H9 (cell line): ENCODE results near the gene ITPKC. TPM values are rescaled to one million over a fixed set of nuclear protein-coding genes. Genes with fewer than 3 reads are reported as not detected.
"Not testable (repeated sequence)": the region's sequence is repeated elsewhere in the genome, so short reads cannot be mapped to it uniquely, and the experiment has no call there.

Experiments used
- DNase-seq: peaks from one replicate; pipeline ENCODE4 v3.0.0-alpha.2; 2017
- H2AFZ ChIP-seq: one replicate; pipeline ENCODE4 v1.6.1; 2013; ENCODE audit warnings: mild to moderate bottlenecking, low read length, control low read depth, moderate library complexity
- H2AK5ac ChIP-seq: 2 replicates; pipeline ENCODE4 v1.6.1; 2013; ENCODE audit warnings: low read length, control low read depth, mixed read lengths; ENCODE audit not compliant: insufficient read length
- H2BK120ac ChIP-seq: one replicate; pipeline ENCODE4 v1.6.1; 2013; ENCODE audit warnings: low read depth, mild to moderate bottlenecking, low read length, control low read depth, inconsistent platforms; ENCODE audit not compliant: poor library complexity, severe bottlenecking
- H2BK12ac ChIP-seq: 2 replicates; pipeline ENCODE4 v1.6.1; 2013; ENCODE audit warnings: low read length, control low read depth, mixed read lengths, low read depth; ENCODE audit not compliant: insufficient read length
- H2BK15ac ChIP-seq: 2 replicates; pipeline ENCODE4 v1.6.1; 2013; ENCODE audit warnings: low read depth, low read length, control low read depth
- H2BK20ac ChIP-seq: one replicate; pipeline ENCODE4 v1.6.1; 2013; ENCODE audit warnings: low read depth, mild to moderate bottlenecking, low read length, control low read depth, inconsistent platforms; ENCODE audit not compliant: poor library complexity, severe bottlenecking
- H2BK5ac ChIP-seq: 2 replicates; pipeline ENCODE4 v1.6.1; 2013; ENCODE audit warnings: low read length, control low read depth, mixed read lengths; ENCODE audit not compliant: insufficient read length
- H3K14ac ChIP-seq: 2 replicates; pipeline ENCODE4 v1.6.1; 2013; ENCODE audit warnings: low read length, control low read depth; ENCODE audit not compliant: insufficient read depth
- H3K18ac ChIP-seq: 2 replicates; pipeline ENCODE4 v1.6.1; 2013; ENCODE audit warnings: low read depth, mild to moderate bottlenecking, mixed read lengths, low read length, control low read depth; ENCODE audit not compliant: insufficient read length
- H3K23ac ChIP-seq: 2 replicates; pipeline ENCODE4 v1.6.1; 2013; ENCODE audit warnings: low read length, control low read depth, mixed read lengths, low read depth; ENCODE audit not compliant: insufficient read length
- H3K23me2 ChIP-seq: 2 replicates; pipeline ENCODE4 v1.6.1; 2013; ENCODE audit warnings: low read depth, mild to moderate bottlenecking, mixed read lengths, low read length, control low read depth; ENCODE audit not compliant: insufficient read length, poor library complexity, severe bottlenecking
- H3K27ac ChIP-seq: 2 replicates; pipeline ENCODE4 v1.5.1; 2013; ENCODE audit warnings: low read length, control low read depth, mixed read lengths, low read depth; ENCODE audit not compliant: insufficient read length
- H3K27me3 ChIP-seq: 2 replicates; pipeline ENCODE4 v1.6.1; 2013; ENCODE audit warnings: low read length, control low read depth, inconsistent platforms; ENCODE audit not compliant: insufficient read depth
- H3K4ac ChIP-seq: 2 replicates; pipeline ENCODE4 v1.6.1; 2013; ENCODE audit warnings: low read depth, mild to moderate bottlenecking, control low read depth, inconsistent platforms, low read length, moderate library complexity
- H3K4me1 ChIP-seq: 2 replicates; pipeline ENCODE4 v1.6.1; 2013; ENCODE audit warnings: low read length, control low read depth, inconsistent platforms; ENCODE audit not compliant: insufficient read depth
- H3K4me2 ChIP-seq: 2 replicates; pipeline ENCODE4 v1.6.1; 2013; ENCODE audit warnings: low read length, control low read depth, mixed read lengths; ENCODE audit not compliant: insufficient read length, insufficient read depth
- H3K56ac ChIP-seq: 2 replicates; pipeline ENCODE4 v1.6.1; 2013; ENCODE audit warnings: low read depth, mild to moderate bottlenecking, mixed read lengths, low read length, control low read depth; ENCODE audit not compliant: insufficient read length
- H3K79me1 ChIP-seq: 2 replicates; pipeline ENCODE4 v1.6.1; 2013; ENCODE audit warnings: low read depth, mild to moderate bottlenecking, moderate library complexity, low read length, control low read depth, inconsistent platforms; ENCODE audit not compliant: insufficient read depth, poor library complexity, severe bottlenecking
- H3K79me2 ChIP-seq: 2 replicates; pipeline ENCODE4 v1.6.1; 2013; ENCODE audit warnings: low read length, control low read depth, inconsistent platforms; ENCODE audit not compliant: insufficient read depth
- H3K9ac ChIP-seq: 2 replicates; pipeline ENCODE4 v1.6.1; 2013; ENCODE audit warnings: low read length, control low read depth, mixed read lengths; ENCODE audit not compliant: insufficient read length; ENCODE audit errors: extremely low read depth
- H3K9me3 ChIP-seq: one replicate; pipeline ENCODE4 v1.6.1; 2013; ENCODE audit warnings: low read depth, low read length, inconsistent platforms; ENCODE audit not compliant: control insufficient read depth
- H3T11ph ChIP-seq: one replicate; pipeline ENCODE4 v1.6.1; 2013; ENCODE audit warnings: mild to moderate bottlenecking, low read length, control low read depth, inconsistent platforms
- H4K20me1 ChIP-seq: one replicate; pipeline ENCODE4 v1.6.1; 2013; ENCODE audit not compliant: control insufficient read depth, insufficient read length, insufficient read depth
- H4K5ac ChIP-seq: 2 replicates; pipeline ENCODE4 v1.6.1; 2013; ENCODE audit warnings: low read depth, mild to moderate bottlenecking, mixed read lengths, low read length, control low read depth; ENCODE audit not compliant: insufficient read length
- H4K8ac ChIP-seq: replicated peaks from 2 replicates; pipeline ENCODE4 v1.6.1; 2013; ENCODE audit warnings: low read length, control low read depth, mixed read lengths, low read depth; ENCODE audit not compliant: insufficient read length
- H4K91ac ChIP-seq: 2 replicates; pipeline ENCODE4 v1.6.1; 2013; ENCODE audit warnings: low read depth, mild to moderate bottlenecking, moderate library complexity, mixed read lengths, low read length, control low read depth; ENCODE audit not compliant: insufficient read length
- H3K27ac Mint-ChIP-seq, 3 experiments: 2 replicates in 2 of 3; 3 replicates in 1 of 3; pipeline ENCODE4 v1.8.0; 2020 to 2021; ENCODE audit warnings: mixed read lengths in 3 of 3, mild to moderate bottlenecking in 1 of 3, moderate library complexity in 1 of 3
- H3K27me3 Mint-ChIP-seq: 2 replicates; pipeline ENCODE4 v1.8.0; 2021; ENCODE audit warnings: low read depth, mild to moderate bottlenecking, moderate library complexity, mixed read lengths
- H3K36me3 Mint-ChIP-seq, 3 experiments: 2 replicates in 2 of 3; 3 replicates in 1 of 3; pipeline ENCODE4 v1.8.0; 2020 to 2021; ENCODE audit warnings: low read depth in 3 of 3, mixed read lengths in 3 of 3; ENCODE audit not compliant: insufficient read depth in 1 of 3
- H3K4me1 Mint-ChIP-seq, 2 experiments: 2 replicates each; pipeline ENCODE4 v1.8.0; 2020; ENCODE audit warnings: mixed read lengths in 2 of 2
- H3K4me3 Mint-ChIP-seq, 2 experiments: 2 replicates in 1 of 2; 3 replicates in 1 of 2; pipeline ENCODE4 v1.8.0; 2020 to 2021; ENCODE audit warnings: mild to moderate bottlenecking in 2 of 2, mixed read lengths in 2 of 2, moderate library complexity in 1 of 2
- H3K9me3 Mint-ChIP-seq, 2 experiments: 2 replicates in 1 of 2; 3 replicates in 1 of 2; pipeline ENCODE4 v1.8.0; 2020; ENCODE audit warnings: mild to moderate bottlenecking in 2 of 2, mixed read lengths in 2 of 2, moderate library complexity in 1 of 2
- WGBS: extraction: QIAGEN DNeasy Blood & Tissue Kit; methylation state at CpG from one replicate; pipeline ENCODE4 v1.1.7; 2013; ENCODE audit warnings: missing lambda C conversion rate, low lambda C conversion rate, mixed read lengths; ENCODE audit not compliant: insufficient read length; ENCODE audit errors: extremely low coverage; 5-methylcytosine and 5-hydroxymethylcytosine counted together
- total RNA-seq: library from RNA; stranded (reverse); gene quantifications from 2 replicates; pipeline ENCODE4 v1.2.1, GENCODE V29; 2021
- TF ChIP-seq, protein P1 (sequence below): fragments of 200-600 bp; sonication (generic); conservative IDR thresholded peaks from 3 replicates; pipeline ENCODE4 v1.8.0; 2021; ENCODE audit warnings: antibody characterized with exemption, mild to moderate bottlenecking

ITPKC gene
- total RNA-seq, 1 experiment from 2014 or later = 11.2 TPM

DNA sequence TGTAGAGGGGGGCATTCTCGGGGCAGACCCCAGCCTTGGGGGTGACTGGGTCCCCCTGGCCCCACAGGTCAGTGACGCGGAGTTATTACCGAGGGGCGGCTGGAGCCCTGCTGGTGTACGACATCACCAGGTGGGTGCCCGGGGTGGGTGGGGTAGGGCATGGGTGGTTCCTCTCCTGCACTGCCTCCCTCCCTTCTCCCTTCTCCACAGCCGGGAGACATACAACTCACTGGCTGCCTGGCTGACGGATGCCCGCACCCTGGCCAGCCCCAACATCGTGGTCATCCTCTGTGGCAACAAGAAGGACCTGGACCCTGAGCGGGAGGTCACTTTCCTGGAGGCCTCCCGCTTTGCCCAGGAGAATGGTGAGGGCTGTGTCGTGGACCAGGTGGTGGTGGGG is 66.8 kb downstream of the ITPKC start:
- no peak overlapping the region for H3K4me3 Mint-ChIP-seq
- no peaks in the 10 kb centered on the region for H3K27me3 Mint-ChIP-seq
- Histone ChIP-seq H3K18ac (no peak overlapping the region), H3K4me2 (no peak overlapping the region), H3K27me3 (no peaks in the 10 kb centered on the region), H3K79me2 (no peaks in the 10 kb centered on the region), H2AK5ac (no peak overlapping the region), H3T11ph (no peak overlapping the region), H3K14ac (no peak overlapping the region), H2BK15ac (no peak overlapping the region), H2BK20ac (no peak overlapping the region), H4K20me1 (no peaks in the 10 kb centered on the region), H3K79me1 (no peaks in the 10 kb centered on the region), H3K4me1 (no peaks in the 10 kb centered on the region), H3K23ac (no peak overlapping the region), H3K9me3 (no peaks in the 10 kb centered on the region), H2AFZ (no peak overlapping the region), H4K5ac (no peak overlapping the region), H3K56ac (no peak overlapping the region), H3K9ac (no peak overlapping the region), H3K4ac (no peak overlapping the region), H2BK12ac (no peak overlapping the region), H3K27ac (no peak overlapping the region), H2BK5ac (no peak overlapping the region), H4K91ac (no peak overlapping the region), H4K8ac (no peak overlapping the region), H3K23me2 (no peaks in the 10 kb centered on the region), H2BK120ac (no peak overlapping the region)
- peaks cover 16 to 18% of the 10 kb centered on the region in 2 experiments for H3K4me1 Mint-ChIP-seq
- H3K27ac Mint-ChIP-seq = no peak overlapping the region
- no peaks in the 10 kb centered on the region for H3K9me3 Mint-ChIP-seq
- no peak for DNase-seq
- TF ChIP-seq, protein P1, sequence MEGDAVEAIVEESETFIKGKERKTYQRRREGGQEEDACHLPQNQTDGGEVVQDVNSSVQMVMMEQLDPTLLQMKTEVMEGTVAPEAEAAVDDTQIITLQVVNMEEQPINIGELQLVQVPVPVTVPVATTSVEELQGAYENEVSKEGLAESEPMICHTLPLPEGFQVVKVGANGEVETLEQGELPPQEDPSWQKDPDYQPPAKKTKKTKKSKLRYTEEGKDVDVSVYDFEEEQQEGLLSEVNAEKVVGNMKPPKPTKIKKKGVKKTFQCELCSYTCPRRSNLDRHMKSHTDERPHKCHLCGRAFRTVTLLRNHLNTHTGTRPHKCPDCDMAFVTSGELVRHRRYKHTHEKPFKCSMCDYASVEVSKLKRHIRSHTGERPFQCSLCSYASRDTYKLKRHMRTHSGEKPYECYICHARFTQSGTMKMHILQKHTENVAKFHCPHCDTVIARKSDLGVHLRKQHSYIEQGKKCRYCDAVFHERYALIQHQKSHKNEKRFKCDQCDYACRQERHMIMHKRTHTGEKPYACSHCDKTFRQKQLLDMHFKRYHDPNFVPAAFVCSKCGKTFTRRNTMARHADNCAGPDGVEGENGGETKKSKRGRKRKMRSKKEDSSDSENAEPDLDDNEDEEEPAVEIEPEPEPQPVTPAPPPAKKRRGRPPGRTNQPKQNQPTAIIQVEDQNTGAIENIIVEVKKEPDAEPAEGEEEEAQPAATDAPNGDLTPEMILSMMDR = no peak
- H3K36me3 Mint-ChIP-seq = peaks cover 2 to 16% (median 11%) of the 10 kb centered on the region in 3 experiments; a peak in 6 of 7 replicates
- WGBS = no CpG with 5 or more reads among the region's 14 CpGs

DNA sequence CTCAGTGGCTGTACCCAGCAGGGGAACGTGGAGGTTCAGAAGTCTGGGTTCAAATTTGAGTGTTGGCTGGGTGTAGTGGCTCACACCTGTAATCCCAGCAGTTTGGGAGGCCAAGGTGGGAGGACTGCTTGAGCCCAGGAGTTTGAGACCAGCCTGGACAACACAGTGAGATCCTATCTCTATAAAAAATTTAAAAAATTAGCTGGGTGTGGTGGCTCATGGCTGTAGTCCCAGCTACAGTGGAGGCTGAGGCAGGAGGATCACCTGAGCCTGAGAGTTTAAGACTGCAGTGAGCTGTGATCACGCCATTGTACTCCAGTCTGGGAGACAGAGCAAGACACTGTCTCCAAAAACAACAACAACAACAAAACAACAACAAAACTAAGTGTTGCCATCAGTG is 67.2 kb downstream of the ITPKC start:
- H3K79me2 ChIP-seq, H3K4me2 ChIP-seq: not testable (repeated sequence)
- no CpG with 5 or more reads among the region's 2 CpGs for WGBS

More for the DNA sequence above, 67.2 kb downstream of the ITPKC start:
- H3K27ac ChIP-seq, H2BK15ac ChIP-seq, H3T11ph ChIP-seq, H3K27ac Mint-ChIP-seq, H2AFZ ChIP-seq, H4K5ac ChIP-seq, H3K23me2 ChIP-seq, H4K20me1 ChIP-seq, H4K8ac ChIP-seq, H3K56ac ChIP-seq, H3K9me3 ChIP-seq, H3K14ac ChIP-seq, H2BK20ac ChIP-seq, H3K4me3 Mint-ChIP-seq, H4K91ac ChIP-seq, H3K9ac ChIP-seq, H3K27me3 Mint-ChIP-seq, H2AK5ac ChIP-seq, H2BK5ac ChIP-seq, H3K79me1 ChIP-seq, H3K4ac ChIP-seq, H3K23ac ChIP-seq, DNase-seq, H3K9me3 Mint-ChIP-seq, H3K18ac ChIP-seq, H3K27me3 ChIP-seq, H2BK12ac ChIP-seq, H2BK120ac ChIP-seq, H3K4me1 ChIP-seq: not testable (repeated sequence)
- peaks cover 2 to 16% (median 11%) of the 10 kb centered on the region in 3 experiments; a peak in 6 of 7 replicates for H3K36me3 Mint-ChIP-seq
- H3K4me1 Mint-ChIP-seq = peaks cover 12 to 13% of the 10 kb centered on the region in 2 experiments; a peak in 3 of 4 replicates
